C4-2B (cell line): Measurements from ENCODE around the gene EFCC1.

ENCODE experiments used
- H3K27ac ChIP-seq: fragments of 450-650 bp; 2 replicates; pipeline ENCODE4 v1.5.1; 2017
- ZFX ChIP-seq: fragments of 450-650 bp; IDR thresholded peaks from 2 replicates; pipeline ENCODE4 v1.6.1; 2017
- TF ChIP-seq, protein P1 (sequence below): fragments of 450-650 bp; conservative IDR thresholded peaks from 2 replicates; pipeline ENCODE4 v1.5.1; 2017; ENCODE audit warnings: mild to moderate bottlenecking

The EFCC1 gene

DNA sequence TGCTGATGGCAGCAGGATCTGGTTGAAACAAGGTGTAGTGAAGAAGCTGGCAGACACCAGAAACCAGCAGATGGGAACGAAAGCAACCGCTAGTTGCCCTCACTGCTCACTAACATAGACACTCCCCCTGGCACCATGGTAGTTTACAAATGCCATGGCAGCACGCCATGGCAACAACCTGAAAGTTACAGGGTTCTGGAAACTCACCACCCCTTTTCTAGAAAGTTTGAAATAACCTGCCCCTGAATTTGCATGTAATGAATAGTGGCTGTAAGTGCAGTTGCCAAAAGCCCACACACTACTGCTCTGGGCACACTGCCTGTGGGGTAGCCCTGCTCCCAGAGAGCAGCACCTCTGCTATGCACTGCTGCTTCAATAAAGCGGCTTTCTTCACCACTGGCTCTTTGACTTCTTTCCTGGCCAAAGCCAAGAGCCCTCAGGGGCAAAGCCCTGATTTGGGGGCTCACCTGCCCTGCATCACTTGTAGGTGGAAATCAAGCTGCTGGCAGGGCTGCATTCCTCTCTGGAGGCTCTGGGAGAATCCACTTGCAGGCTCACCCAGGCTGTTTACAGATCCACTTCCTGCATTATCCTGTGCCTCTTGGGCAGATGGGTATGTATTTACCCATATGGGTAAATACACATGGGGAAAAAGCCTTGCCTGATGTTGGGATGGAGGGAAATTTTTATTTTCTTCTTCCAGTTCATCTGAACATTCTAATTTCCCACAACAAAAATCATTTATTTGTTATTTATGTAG, 57.5 kb downstream of the EFCC1 start:
- peak overlapping the region; percentile 5; the same call in 1 of the 2 replicates for H3K27ac ChIP-seq
- TF ChIP-seq, protein P1, sequence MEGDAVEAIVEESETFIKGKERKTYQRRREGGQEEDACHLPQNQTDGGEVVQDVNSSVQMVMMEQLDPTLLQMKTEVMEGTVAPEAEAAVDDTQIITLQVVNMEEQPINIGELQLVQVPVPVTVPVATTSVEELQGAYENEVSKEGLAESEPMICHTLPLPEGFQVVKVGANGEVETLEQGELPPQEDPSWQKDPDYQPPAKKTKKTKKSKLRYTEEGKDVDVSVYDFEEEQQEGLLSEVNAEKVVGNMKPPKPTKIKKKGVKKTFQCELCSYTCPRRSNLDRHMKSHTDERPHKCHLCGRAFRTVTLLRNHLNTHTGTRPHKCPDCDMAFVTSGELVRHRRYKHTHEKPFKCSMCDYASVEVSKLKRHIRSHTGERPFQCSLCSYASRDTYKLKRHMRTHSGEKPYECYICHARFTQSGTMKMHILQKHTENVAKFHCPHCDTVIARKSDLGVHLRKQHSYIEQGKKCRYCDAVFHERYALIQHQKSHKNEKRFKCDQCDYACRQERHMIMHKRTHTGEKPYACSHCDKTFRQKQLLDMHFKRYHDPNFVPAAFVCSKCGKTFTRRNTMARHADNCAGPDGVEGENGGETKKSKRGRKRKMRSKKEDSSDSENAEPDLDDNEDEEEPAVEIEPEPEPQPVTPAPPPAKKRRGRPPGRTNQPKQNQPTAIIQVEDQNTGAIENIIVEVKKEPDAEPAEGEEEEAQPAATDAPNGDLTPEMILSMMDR: no peak
- TF ChIP-seq ZFX: no peak

GRCh38 chr3:129059311-129059958, 58.3 kb downstream of the EFCC1 start:
- no peak overlapping the region for H3K27ac ChIP-seq
- TF ChIP-seq, protein P1: no peak
- TF ChIP-seq ZFX: no peak

DNA sequence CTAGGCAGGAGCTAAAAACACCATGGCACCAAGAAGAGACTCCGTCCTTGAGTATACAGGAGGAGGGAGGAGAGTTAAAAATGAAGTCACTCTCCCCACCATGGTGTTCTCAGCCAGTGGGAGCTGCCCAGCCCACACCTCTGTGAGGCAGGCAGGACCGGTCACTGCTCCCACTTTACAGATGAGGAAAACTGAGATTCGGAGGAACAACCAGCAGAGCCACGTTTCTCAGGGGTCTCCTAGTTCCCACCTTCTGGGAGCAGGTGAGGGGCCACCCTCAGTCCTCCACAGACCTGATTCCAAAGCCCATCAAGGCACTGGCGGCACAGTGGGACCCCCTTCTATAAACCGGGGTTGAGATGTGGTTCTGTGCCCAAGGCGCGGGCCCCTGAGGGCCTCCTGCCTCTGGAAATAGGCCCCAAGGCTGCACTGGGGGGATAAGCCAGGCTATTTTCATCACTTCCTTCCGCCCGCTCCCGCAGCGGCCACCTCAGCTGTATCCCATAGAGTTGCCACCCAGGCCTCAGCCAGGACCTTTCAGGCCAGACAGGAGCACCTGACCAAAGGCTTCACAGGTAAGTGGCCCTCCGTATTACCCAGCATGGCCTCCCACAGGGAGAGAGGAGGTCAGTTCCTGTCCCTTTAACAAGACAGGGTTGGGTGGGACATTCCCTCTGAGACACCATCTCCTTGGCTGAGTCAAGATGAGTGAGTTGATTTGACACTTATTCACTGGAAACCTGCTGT, 59.3 kb downstream of the EFCC1 start, which contains the start of gene GP9:
Gene GP9 (plus strand): TSS at position 504 of the 747 bp plus-strand sequence. CDS start 961 bp downstream, outside the sequence.
- no peak within 1 kb of the TSS for H3K27ac ChIP-seq
- no peak for TF ChIP-seq ZFX
- TF ChIP-seq, protein P1: no peak

GRCh38 chr3:129061023-129061887, 60.2 kb downstream of the EFCC1 start:
- no peak overlapping the region for H3K27ac ChIP-seq
- TF ChIP-seq, protein P1: no peak

- H3K27ac ChIP-seq: no peak overlapping the region
- TF ChIP-seq, protein P1: no peak
- TF ChIP-seq ZFX: no peak
Measured at GRCh38 chr3:129061888-129062834, 61.1 kb downstream of the EFCC1 start.

GRCh38 chr3:129063091-129063640, 62.1 kb downstream of the EFCC1 start:
- H3K27ac ChIP-seq: no peak overlapping the region
- no peak for TF ChIP-seq ZFX
- TF ChIP-seq, protein P1: no peak
